HUDEP-2 (cell line): ENCODE data around the gene SYT8.

Experiments used
- DNase-seq, 76 experiments: peaks; one replicate each; lab custom pipeline; 2025; ENCODE audit not compliant: unreplicated experiment in 76 of 76; lab: John Stamatoyannopoulos, UW

The SYT8 gene

DNA sequence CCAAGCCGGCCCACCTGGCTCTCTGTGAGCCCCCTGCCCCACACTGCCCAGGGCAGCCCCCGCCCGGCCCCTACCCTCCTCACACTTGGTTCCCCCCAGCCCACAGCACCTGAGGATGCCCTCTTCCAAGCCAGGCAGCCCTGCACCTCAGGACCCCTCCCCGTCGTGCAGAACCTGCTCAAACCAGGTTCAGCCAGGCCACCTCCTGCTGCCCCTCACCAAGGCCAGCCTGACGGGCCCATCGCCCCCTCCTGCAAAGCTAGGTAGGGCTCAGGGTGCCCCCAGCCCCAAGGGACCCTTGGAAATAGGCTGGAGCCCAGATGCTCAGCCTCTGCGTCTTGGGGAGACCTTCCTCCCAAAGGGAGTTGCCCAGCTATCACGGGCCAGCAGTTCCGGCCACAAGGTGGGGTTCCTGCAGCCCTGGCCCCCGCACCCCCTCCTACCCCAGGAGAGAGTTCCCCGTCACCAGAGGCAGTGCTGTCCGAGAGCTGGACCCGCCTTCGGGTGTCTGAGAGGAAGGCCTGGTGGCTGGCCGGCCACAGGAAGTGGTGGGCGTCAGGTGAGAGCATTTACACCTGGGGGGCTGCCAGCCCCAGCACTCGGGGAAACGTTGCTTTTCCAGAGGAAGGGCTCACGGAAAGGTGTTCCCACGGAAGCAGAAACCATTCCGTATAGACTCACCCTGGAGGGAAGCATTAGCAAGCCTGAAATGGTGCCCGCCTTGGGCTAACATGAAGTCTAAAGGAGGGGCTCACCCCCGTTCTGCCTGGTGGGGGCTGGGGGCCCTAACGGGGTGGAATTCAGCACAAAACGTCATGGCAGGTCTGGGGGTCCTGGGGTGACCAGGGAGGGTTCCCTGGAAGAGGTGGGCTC, 3.2 kb upstream of the SYT8 start:
- no peak for DNase-seq

DNA sequence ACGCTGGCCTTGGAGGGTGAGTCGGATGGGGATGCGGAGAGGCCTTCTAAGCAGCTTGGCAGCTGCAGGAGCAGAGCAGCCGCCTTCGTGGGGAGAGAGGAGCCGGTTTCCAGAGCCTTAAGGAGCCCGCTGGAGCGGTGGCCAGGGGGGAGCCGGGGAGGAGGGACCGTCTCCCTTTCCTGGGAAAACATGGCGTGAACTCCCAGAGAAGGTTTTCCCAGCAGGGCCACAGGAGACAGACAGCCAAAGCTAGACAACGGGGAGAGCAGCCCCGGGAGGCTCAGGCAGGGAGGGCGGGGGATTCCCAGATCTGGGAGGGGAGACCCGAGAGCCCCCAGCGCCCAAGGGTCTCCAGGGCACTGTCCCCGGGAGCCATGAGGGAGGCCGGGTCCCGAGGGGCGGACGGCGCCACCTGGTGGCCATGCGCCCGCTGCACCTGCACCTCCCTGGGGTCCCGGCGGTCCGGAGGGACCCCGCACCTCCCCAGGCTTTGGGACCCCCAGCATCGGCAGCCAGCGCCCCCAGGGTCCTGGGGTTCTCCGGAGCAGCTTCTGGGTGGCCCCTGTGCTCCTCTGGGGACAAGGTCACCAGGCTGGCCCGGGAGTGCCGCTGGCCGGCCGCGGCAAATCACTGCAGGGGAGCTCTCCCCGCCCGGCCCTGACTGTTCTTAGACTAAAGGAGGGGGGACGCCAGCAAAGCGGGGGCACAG, 2.4 kb upstream of the SYT8 start:
- DNase-seq: peak in 16 of 76 experiments; percentile 2 to 37 (median 16)

DNA sequence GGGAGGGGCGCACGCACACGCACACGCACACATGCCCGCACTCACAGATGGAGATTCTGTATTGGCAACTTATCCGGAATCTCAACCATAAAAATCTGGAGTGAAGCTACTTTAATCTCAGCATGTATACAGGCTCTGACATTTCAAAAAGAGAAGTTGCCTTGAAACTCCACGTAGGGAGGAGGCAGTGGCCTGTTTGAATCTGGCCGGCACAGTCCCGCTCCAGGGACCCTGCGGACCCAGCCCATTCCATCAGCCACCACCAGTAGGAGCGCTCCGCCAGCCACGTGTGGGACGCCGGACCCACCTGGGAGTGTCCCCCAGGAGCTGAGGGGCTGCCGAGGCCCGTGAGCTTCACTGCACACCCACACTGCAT, 1.9 kb upstream of the SYT8 start:
- DNase-seq: no peak

DNA sequence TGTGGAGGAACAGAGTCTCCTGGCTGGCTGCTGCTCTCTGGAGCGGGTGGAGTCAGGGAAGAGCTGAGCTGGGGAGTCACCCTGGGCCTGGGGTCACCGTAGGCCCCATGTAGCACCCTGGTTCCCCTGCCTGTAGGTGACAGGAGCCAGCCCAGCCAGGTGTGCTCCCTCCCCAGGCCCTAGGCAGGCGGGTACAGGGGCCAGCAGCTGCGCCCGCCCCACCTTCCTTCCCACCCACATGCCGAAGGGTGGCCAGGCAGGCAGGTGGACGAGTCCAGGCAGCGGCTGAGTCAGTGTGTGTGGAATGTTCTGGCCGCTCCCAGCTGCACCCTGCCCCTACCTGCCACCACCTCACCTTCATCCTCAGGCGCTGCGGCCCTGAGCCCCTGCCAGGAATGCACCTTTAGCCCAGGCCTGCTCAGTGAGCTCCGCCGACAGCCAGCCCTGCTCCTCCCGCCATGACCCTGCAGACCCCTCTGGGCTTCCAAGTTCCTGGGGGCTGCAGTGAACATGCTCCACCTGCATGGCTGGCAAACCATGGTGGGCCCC, 654 bp upstream of the SYT8 start:
- no peak for DNase-seq

DNA sequence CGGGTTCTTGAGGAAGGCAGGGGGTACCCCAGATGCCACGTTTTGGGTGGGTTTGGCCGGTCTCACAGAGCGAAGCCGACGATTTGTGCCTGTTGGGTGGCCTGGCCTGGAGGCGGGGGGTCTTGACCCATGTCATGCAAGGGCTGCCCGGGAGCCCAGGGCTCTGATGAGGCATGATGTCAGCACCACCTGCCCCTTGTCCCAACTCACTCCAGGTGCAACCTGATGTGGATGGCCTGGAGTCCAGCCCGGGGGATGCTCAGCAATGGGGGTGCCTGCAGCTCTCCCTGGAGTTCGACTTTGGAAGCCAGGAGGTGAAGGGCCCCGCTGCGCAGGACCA, 851 bp downstream of the SYT8 start:
- DNase-seq: no peak

DNA sequence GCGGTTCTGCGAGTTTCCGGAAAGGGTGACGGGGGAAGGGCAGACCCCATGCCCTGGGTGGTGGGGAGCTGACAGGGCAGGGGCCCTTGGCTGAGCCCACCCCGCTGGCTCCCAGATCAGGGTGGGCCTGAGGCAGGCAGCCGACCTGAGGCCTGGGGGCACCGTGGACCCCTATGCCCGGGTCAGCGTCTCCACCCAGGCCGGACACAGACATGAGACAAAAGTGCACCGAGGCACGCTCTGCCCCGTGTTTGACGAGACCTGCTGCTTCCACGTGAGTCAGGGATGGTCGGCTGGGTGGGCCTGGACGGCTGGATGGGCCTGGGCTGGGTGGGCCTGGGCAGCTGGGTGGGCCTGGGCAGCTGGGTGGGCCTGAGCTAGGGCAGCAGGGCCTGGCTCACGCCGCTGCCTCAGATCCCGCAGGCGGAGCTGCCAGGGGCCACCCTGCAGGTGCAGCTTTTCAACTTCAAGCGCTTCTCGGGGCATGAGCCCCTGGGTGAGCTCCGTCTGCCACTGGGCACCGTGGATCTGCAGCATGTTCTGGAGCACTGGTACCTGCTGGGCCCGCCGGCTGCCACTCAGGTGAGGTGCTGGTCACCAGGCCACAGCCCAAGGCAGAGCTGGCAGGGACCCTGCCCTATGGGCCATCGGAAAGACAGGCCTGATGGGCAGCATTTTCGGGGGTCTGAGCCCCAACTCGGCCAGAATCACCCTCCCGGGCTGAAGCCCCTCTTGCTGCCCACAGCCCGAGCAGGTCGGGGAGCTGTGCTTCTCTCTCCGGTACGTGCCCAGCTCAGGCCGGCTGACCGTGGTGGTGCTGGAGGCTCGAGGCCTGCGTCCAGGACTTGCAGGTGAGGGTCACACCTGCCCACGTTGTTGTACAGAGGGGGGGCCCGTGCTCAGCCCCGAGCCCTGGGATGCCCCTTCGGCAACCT, 1.5 kb downstream of the SYT8 start:
- no peak for DNase-seq

DNA sequence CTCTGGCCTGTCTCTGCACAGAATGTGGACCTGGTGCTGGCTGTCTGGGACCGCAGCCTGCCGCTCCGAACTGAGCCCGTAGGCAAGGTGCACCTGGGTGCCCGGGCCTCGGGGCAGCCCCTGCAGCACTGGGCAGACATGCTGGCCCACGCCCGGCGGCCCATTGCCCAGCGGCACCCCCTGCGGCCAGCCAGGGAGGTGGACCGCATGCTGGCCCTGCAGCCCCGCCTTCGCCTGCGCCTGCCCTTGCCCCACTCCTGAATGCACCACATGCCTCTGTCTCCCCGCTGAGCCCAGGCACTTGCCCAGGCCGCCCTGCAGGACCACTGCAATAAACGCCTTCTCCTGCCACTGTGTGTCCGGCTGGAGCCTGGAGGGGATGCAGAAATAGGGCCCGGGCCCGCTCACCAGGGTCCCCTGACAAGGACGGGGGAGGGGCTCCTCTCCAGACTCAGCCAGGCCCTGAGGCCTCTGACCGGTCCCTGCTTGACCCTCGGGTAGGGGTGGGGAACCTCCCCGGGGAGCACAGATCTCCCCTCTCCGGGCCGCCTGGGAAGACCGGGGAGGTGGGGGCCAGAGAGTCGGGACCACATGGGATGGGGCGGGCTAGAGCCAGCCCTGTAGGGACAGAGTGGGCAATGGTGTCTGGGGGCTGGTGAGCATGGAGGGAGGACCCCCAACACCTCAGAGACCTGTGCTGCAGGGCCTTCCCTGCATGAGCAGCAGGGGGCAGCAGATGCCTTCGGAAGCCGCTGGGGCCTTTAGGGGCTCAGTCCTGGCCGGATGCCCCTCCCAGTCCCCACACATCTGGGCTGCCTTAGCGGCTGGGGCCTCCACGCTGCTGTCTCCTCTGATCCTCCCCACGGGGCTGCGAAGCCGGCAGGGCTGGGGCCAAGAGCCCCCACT, 2.6 kb downstream of the SYT8 start:
- DNase-seq: peak in 27 of 76 experiments; percentile 5 to 52 (median 22)

DNA sequence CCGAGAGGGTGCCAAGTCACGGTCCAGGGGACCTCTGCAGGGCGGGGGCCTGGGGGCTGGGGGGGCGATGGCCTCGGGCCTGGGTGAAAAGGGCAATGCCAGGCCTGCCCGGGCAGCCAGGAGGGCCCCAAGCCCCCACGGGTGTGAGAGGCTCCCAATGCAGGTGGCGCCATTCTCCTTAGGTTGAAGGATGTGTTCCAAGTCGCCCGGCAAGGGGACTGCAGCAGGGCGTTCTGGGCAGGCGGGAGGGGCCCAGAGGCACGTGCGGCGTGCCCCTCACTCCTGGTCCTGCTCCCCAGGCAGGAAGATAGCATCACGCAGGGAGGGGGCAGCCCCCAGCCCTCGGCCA, 3.3 kb downstream of the SYT8 start:
- no peak for DNase-seq

DNA sequence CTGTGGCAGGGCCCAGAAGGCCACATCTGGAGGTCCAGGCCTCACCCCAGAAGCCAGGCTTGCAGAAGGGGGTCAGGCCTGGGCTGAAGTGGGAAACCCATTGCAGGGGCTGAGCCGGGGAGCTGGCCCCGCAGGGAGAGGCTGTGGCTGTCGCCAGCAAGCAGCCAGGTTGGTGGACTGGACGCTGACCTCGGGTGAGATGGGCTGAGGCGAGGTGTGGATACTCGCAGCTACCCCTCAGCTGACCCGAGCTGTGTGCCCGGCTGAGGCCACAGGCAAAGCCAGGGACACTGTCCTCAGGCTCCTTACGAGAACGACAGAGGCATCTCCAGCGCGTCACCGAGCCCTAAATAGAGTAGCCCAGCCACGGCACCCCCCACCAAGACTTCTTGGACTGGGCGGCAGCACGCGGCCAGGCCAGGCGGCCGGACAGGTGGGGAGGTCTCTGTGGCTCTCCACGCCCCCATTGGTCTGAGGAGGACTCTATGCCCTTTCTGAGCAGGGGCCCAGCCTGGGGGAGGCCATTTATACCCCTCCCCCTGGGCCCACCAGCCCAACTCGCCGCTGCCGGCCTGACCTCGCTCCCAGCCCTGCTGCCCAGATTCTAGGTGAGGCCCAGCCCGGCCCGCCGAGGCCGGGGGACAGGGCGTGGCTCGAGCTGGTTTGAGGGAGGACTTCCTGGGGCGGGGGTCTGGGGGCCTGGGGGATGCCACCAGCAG, 3.8 kb downstream of the SYT8 start, which contains the start of gene TNNI2:
TSS of gene TNNI2 (plus strand) at position 556 of the 719 bp plus-strand sequence. CDS start 716 bp downstream, outside the sequence.
- DNase-seq: no peak

DNA sequence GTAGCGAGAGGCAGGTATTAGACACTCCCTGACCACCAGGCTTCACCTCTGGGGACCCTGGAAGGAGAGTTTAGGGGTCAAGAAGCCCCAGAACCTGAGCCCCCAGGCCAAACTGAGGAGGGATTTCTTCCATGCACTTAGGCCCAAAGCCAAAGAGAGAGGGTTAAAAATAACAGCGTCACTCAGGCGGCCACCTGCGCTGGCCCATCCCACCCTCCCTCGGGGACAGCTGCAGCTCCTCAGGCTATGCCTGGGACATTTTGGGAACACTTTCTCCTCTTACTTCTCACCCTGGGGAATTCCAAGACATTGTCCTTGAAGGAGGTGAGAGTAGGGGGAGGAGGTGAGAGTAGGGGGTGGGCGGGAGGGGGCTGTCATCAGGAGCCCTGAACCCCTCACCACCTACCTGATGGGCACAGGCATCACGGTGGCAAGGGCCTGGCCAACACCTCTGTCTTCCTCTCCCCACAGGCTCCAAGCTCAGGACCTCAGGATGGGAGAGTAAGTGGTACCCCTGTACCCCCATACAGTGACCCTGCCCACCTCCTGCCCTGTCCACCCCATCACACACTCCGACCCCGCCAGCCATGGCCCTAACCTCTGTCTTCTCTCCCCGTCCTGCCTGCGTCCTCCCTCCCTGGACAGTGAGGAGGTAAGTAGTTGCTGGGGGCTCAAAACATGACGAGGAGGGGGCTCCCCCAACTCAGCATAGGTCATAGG, 4.6 kb downstream of the SYT8 start:
- DNase-seq: peak in 1 of 76 experiments; percentile 16

DNA sequence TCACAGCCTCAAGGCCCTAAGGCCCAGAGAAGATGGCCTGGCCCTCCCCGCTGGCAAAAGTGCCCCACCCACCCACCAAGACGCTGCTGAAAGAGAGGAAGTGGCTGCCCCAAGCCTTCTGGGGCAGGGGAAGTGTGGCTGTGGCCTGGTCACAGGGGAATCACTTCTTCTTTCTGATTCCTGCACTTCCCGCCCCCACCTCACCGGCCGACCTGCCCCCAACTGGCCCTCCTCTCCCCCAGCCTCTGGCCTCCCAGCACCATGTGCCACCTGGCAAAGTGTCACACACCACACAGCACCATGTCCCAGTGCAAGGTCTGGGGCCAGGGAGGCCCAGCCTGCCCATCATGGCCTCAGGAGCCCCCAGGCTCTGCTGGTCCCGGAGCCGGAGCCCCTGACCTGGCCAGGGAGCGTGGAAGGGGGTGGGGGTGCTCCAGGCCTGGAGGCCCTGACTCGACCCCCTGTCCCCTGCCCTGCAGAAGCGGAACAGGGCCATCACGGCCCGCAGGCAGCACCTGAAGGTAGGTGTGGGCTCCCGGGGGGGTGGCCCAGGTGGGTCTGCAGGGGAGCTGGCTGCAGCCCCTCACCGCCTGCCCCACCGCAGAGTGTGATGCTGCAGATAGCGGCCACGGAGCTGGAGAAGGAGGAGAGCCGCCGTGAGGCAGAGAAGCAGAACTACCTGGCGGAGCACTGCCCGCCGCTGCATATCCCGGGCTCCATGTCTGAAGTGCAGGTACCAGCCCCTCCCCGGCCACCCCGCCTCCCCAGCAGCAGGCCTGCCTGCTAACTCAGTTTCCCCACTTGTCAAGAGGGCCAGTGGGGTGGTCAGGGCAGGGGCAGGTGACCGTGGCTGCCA, 5.4 kb downstream of the SYT8 start:
- DNase-seq: no peak

DNA sequence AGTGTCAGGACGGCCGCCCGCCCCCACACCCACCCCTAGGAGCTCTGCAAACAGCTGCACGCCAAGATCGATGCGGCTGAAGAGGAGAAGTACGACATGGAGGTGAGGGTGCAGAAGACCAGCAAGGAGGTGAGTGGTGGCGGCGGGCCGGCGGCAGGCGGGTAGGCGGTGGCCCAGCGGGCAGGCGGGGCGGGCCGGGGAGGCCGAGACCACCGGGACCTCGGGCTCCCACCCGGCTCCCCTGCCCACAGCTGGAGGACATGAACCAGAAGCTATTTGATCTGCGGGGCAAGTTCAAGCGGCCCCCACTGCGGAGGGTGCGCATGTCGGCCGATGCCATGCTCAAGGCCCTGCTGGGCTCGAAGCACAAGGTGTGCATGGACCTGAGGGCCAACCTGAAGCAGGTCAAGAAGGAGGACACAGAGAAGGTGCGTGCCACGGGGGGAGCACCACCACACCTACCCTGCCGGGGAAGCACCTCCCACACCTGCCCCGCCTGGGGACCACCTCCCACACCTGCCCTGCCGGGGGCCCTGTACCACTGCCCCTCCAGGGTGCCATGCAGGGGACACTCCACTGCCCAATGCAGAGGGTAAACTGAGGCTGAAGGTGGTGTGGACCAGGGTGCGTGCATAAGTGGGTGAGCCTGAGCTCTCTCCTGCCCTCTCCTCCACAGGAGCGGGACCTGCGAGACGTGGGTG, 6.1 kb downstream of the SYT8 start:
- no peak for DNase-seq

DNA sequence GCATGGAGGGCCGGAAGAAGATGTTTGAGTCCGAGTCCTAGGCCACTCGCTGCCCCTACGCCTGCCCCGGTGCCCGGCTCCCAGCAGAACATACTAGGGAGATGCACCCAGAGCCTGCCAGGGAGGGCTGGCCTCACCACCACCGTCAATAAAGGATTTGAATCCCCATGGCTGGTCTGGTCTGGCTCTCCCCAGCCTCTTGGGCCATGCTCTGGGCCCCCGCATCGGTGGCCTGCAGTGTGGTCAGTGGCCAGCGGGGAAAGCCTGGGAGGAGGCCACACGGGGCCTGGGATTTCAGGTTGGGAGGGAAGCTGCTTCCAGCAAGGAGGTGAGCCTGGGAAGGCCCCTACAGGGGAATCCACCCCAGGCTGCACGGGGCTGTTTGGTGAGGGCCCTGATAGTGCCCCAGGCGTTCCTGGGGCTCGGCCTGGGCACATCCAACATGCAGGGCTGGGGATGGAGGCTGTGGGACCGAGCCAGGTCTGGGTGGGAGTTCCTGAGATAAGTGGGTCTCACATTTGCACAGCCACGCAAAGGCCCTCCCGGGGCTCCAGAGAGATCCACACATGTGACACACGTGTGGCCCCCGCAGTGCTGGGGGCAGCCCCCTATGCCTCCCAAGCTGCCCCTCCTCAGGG, 6.8 kb downstream of the SYT8 start:
- DNase-seq: no peak

DNA sequence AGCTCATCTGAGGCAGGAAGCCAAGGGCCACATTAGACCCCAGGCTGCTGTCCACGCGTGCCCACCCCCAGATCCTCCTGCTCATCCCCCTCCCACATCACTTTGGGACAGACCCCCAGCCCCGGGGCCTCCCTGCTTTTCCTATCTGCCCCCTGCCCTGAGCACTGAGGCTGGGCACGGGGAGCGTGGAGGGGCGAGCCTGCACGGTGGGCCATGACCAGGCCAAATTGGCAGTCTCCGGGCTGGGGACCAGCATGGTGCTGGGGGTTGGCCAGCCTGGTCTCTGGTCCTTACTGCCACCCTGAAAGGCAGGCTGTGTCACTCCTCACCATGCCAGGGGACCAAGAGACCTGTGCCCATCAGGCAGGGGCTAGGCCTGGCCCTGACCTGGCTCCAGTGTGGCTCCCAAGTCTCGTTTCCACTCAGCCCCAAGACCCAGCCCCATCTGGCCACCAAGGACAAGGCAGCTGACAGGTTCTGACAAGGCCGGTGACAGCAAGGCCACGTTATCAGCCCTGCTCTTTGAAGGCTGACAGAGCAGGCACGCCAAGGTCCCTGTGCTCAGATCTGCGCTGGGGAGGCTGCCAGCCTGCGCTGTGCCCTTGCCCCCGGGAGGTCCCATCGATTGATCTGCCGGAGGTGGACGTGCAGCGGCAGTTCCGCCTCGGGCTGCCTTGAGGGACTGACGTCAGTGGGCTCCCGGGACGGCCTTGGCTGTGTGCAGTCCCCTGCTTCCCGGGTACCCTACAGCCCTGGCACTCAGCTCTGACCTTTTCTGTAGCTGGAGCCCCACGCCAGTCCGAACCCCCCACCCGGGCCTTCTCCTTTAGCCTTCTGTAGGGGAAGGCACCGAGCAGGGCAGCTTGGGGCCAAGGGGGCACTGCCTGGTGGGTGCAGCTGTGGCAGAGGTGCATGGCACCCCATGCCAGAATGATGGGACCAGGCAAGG, 7.6 kb downstream of the SYT8 start:
- peak in 24 of 76 experiments; percentile 2 to 43 (median 30) for DNase-seq

DNA sequence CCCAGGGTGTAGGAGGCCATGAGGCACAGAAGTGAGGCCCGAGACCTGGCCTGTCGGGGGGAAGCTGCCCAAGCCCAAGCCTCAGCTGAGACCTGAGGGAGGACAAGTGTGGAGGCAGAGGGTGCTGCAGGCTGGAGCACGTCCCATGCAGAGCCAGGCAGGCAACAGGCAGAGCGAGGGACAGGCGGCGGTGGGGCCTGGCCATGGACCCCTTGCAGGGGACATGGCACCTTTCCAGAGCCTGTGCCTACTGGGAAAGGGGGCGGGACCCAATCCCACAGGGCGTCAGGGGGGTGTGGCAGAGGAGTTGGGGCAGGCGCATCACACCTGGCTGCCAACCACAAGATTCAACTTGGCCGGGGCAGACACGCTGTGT, 8.3 kb downstream of the SYT8 start:
- no peak for DNase-seq
